Stromal cell of bone marrow (primary cell): ENCODE results near the gene TMEM185B.
A peak's percentile ranks its signal among the peaks of the same experiment; 100 is the strongest.
"Not testable (repeated sequence)": the region's sequence is repeated elsewhere in the genome, so short reads cannot be mapped to it uniquely, and the experiment has no call there.

Experiments
- DNase-seq: peaks from one replicate; pipeline ENCODE4 v3.0.0-alpha.2; 2012; ENCODE audit warnings: low read depth

The TMEM185B gene

DNA sequence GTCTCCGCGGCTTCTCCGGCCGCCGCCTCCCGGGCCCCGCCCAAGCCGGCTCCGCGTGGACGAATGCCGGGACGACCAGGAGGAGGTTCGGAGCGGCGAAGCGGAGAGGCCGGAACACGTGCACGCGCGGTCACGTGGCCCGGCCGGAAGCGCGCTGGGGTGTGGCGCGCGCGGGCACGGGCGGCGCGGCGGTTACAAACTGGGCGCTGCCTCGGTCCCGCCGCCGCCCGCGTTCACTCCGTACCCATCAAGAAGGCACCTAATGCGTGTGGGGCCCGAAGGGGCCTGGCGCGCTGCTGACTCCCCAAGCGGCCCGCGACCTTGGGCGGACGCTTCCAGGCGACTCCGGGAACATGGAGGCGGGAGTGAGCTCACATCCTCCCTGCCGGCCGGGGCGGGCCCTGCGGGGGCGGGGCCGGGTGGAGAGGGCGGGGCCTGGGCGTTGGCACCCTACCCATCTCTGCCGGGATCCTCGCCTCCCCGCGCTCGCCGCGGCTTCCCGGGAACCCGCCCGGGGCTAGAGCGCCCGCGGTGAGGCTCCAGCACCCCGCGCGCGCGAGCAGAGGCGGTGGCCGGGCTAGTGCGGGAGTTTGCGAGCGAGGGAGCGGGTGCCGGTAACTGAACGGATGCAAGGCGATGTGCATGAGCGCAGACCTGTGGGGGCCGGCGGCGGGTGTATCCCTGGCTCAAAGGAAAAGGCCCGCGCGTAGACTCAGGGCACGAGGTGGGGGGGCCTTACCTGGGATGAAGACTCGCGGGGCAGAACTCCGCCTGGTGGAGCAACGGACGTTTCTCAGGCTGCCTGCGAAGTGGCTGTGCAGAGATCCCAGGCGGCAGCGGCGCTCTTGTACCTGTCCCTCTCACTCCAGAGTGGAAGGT, at the start of gene TMEM185B:
Gene TMEM185B (minus strand): TSS at position 367 of the 879 bp plus-strand sequence. CDS start 424 bp downstream, outside the sequence.
- DNase-seq, result peak; percentile 64

DNA sequence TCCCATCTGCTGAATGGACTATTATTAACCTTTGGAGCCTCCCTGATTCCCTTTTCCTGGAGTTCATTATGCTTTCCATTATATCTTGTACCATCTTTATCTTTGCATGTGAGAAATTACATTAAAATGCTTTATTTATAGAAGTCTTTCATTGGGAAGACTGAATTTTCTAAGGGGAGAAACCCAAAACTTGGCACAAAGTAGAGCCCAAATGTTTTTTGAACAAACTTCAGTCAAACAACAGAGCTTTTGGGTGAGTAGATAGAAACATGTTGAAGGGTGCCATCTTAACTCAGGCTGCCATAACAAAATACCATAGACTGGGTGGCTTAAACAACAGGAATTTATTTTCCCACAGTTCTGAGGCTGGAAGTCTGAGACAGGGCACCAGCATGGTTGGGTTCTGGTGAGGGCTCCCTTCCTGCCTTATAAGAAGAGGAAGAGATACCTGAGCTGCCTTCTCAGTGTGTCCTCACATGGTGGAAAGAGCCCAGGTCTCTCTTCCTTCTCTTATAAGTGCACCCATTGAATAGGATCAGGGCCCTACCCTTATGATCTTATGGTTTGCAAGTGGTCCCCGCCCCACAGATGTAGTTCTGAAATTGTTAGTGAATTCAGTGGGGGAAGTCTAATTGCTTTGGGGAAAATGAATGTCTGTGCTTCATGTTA, 48.6 kb upstream of the TMEM185B start:
- DNase-seq, result no peak

- no peak for DNase-seq
Observed at GRCh38 chr2:120269816-120270215, 46.6 kb upstream of the TMEM185B start.

DNA sequence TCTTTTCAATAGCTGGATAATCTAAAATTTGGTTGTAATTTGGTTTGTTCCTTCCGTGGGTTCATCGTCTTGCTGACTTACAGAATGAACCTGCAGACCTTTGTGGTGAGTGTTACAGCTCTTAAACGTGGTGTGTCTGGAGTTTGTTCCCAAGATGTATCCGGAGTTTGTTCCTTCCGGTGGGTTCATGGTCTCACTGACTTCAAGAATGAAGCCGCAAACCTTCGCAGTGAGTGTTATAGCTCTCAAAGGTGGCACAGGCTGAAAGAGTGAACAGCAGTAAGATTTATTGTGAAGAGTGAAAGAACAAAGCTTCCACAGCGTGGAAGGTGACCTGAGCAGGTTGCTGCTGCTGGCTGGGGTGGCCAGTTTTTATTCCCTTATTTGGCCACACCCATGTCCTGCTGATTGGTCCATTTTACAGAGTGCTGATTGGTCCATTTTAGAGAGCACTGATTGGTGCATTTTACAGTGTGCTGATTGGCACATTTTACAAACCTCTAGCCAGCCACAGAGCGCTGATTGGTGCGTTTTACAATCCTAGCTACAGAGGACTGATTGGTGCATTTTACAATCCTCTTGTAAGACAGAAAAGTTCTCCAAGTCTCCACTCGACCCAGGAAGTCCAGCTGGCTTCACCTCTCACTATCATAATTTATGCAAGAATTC, 46.0 kb upstream of the TMEM185B start:
- DNase-seq, result no peak

DNA sequence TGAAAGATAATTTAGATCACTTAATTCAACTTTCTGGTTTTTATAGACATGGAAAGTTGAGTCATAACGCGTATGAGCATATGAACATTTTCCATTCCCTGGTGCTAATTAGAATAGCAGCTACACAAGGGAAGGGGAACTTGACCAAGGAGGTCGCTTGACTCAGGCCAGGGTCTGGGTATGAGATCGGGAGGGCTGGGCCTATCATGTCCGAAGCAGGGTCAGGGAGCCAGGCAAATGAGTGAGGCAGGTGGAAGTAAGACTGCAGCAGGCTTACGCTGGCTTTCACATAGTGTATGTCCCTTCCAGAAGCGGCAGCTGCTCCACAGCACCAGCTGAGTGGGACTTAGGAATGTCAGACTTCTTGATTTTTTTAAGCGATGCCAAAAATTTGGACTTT, 44.1 kb upstream of the TMEM185B start:
- DNase-seq, result no peak

GRCh38 chr2:120265006-120265405, 41.8 kb upstream of the TMEM185B start:
- DNase-seq, result no peak

- DNase-seq, result no peak
Observed at GRCh38 chr2:120262761-120263428, 39.7 kb upstream of the TMEM185B start.

DNA sequence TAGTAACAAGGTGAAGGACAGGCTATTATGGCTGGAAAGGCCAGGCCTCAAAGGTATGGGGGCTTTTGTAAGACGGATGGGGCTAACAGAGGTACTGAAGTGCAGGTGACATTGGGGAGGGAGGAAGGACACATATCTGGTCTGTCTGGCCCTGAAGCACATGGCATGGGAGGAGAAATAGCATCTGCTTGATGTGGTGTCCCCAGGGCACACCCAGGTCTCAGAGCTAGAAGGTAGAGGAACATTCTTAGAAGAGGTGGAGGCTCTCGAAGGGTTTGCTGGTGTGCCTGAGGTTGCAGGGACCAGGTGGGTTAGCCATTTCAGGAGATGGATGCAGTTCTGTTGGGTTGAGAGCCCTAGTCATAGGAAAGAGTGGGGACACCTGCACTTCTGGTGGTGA, 39.0 kb upstream of the TMEM185B start:
- DNase-seq, result no peak

DNA sequence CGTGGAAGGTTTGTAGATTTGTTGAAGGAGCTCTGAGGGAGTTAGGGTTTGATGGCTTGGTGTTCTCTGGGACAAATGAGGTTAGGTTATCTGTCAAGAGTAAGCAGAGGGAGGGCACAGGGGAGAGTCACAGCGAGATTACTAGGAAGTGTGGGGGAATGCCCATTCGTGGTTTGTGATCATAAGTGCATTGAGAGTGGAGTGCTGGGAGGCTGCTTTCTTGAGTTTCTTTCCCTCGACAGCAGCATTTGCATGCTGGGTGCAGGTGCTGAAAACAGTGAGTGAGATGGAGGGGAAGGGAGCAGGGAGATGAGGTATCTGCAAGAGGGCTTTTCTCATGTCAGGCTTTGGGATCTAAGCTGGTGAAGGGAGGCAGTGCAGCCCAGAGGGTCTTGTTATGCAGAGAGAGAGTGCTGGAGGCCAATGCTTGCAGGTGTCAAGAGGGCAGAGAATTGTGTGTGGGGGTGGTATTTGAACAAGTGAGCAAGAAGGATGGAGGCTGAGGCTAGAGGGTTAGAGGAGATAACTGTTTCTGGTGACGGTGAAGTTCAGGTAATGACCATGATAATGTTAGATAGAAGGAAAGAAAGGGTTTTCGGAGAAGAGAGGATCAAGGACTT, 38.3 kb upstream of the TMEM185B start:
- DNase-seq, result no peak

- DNase-seq, result no peak
Observed at GRCh38 chr2:120260736-120261135, 37.5 kb upstream of the TMEM185B start.

DNA sequence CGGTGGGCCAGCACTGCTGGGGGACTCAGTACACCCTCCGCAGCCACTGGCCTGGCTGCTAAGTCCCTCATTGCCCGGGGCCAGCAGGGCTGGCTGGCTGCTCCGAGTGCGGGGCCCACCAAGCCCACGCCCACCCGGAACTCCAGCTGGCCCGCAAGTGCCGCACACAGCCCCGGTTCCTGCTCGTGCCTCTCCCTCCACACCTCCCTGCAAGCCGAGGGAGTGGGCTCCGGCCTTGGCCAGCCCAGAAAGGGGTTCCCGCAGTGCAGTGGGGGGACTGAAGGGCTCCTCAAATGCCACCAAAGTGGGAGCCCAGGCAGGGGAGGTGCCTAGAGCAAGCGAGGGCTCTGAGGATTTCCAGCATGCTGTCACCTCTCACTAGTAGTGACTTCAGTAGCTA, 36.7 kb upstream of the TMEM185B start:
- not testable (repeated sequence) for DNase-seq

DNA sequence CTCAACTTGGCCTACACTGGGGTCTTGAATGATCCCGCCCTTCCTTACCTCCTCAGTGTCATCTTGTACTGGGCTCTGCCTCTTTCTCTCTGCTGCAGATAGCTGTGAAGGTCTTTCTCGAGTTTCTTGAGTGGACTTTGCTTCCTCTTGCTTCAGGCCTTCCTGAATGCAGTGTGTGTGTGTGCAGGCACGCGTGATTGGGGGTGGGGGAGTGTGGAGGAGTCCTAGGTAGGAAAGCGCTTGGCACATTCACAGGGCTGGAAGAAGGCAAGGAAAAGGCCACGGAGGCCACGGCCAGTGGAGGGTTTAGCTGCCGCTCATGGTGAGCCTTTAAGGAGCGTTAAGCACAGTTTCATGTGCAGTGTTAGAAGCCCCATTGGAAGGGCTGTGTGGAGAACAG, 35.0 kb upstream of the TMEM185B start:
- no peak for DNase-seq

GRCh38 chr2:120257522-120257921, 34.3 kb upstream of the TMEM185B start:
- DNase-seq, result no peak

DNA sequence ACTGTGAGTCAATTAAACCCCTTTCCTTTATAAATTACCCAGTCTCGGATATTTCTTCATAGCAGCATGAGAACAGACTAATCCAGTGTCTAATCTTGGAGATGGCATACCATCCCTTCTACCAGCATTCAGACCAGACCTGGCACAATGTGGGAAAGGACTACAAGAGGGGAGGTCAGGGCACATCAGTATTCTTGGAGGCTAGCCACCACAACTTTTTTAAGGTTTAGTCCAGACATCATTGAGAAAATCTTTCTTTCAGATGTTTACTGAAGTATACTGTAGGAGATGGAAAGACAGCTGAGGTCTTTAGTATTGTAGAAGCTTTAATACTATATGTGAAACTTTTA, 33.4 kb upstream of the TMEM185B start:
- DNase-seq, result no peak

- no peak for DNase-seq
Observed at GRCh38 chr2:120255986-120256650, 32.9 kb upstream of the TMEM185B start.

DNA sequence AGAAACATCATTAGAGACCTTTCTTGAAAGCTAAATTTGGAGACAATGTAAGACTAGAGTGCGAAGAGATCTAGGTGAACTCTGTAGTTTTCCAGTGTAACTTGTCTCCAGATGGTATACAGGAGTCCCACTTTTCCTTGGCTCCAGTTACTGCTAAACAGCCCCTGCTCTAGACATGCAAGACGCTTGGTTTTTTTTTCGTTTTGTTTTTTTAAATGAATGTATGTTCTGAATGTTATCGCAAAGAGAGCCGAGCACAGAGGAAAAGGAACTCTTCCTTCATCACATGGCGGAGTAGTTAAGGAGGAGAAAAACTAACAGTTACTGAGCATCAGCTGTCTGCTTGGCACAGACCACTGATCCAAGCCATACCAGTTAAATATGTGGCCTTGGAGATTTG, 31.9 kb upstream of the TMEM185B start:
- DNase-seq, result no peak

- DNase-seq, result no peak
Observed at GRCh38 chr2:120254178-120254577, 31.0 kb upstream of the TMEM185B start.

DNA sequence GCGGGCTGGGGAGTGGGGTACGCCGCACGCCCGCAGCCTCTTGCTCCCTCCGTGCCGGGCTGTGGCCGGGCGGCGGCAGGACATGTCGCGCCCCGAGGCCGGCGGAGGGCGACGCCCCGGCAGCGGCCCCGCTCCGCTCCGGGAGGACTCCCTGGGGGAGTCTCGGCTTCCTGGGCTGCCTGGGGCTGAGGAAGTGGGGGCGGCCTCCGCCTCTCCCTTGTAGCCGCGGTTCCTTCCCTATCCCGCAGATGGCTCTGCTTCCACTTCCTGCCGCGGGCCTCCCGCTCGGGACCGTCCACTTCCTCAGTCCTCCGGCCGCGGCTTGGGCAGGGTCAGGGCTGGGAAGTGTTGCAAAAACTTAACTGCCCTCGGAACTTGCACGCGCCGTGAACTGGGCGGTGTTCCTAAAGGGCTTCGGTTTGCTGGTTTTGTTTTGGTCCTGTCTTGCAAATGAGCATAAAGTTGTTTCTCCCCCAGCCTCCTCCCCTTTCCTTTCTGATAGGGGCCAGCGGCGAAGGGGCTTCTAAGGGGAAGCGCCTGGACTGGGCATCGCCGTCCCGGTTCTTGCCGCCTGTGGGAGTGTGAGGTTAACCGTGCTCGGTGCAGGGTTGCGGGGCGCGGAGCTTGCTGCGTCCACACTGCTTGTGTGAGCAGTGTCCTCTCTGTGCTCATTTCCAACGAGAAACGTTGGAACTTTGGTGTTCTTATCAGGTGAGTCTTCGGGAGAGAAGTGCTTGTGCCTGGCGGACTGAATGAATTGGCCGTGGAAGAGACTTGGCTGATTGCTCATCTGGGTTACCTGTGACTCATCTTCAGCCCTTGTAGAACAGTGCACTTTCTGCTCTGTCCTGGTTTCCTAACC, 30.1 kb upstream of the TMEM185B start:
- peak; percentile 57 for DNase-seq

DNA sequence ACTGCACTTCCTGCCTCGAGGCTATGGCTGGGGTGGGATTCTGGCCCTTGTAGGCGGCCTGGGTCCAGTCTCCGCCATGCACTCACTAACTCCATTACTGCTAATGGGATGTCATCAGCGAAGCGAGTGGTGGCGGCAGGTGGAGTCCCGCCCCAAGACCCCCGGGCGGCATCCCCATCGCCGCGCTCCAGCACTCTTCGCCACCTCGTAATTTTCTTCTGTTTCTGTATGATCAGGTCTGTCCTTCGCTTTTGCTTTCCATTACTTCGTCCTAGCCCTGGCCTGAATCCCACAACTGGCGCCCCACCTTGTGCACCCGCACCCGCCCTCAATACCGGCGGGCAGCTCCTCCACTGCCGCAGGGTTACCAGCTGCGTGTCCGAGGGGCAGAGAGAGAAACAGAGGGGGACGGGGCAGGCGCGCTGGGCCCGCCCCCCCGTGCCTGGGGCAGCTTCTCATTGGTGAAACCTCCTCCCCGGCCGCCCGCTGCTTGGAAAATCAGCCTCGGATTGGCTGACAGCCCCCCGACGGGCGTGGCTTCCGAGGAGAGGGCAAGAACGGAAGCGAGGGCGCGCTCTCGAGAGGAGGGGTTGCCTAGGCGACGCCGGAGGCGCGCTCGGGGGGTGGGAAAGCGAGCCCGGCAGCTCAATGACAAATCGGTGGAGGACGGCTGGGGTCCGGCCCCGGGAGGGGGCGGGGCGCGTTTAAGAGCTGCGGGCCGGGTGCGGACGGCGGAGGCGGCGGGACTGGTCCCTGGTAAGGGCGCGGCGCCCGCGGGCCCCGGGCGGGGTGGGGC, 29.2 kb upstream of the TMEM185B start, which contains the start of gene RALB:
Gene RALB (plus strand): TSS at position 628 of the 796 bp plus-strand sequence. CDS start 25,813 bp downstream, outside the sequence.
- peak; percentile 97 for DNase-seq

GRCh38 chr2:120251880-120252224, 28.7 kb upstream of the TMEM185B start:
- no peak for DNase-seq
